NCI-H1436 (cell line): ENCODE measurements around the gene CFAP100.

Experiments
- DNase-seq: peaks from one replicate; lab custom pipeline; 2025; lab: John Stamatoyannopoulos, UW

The CFAP100 gene

GRCh38 chr3:126394179-126394976 lies at the start of gene CFAP100:
CFAP100 (plus strand) TSS chr3:126394909; CDS start chr3:126396001, 1,092 bp downstream.
- peak; percentile 66 for DNase-seq

DNA sequence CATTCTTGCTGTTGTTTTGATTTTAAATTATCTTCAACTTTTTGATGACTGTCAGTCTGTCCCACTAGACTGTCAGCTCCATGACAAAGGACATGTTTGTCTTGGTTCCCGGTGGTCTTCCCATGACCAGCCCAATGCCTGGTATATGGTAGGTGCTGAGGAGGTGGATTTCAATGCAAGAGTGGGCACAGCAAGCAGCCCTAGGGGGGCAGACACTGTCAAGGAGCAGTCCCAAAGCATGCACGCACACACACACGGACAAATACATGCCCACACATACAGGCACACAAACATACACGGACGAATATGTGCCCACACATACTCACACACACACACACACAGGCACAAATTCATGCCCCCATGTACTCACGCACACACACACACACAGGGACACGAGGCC lies 49.5 kb upstream of the CFAP100 start:
- DNase-seq = no peak

DNA sequence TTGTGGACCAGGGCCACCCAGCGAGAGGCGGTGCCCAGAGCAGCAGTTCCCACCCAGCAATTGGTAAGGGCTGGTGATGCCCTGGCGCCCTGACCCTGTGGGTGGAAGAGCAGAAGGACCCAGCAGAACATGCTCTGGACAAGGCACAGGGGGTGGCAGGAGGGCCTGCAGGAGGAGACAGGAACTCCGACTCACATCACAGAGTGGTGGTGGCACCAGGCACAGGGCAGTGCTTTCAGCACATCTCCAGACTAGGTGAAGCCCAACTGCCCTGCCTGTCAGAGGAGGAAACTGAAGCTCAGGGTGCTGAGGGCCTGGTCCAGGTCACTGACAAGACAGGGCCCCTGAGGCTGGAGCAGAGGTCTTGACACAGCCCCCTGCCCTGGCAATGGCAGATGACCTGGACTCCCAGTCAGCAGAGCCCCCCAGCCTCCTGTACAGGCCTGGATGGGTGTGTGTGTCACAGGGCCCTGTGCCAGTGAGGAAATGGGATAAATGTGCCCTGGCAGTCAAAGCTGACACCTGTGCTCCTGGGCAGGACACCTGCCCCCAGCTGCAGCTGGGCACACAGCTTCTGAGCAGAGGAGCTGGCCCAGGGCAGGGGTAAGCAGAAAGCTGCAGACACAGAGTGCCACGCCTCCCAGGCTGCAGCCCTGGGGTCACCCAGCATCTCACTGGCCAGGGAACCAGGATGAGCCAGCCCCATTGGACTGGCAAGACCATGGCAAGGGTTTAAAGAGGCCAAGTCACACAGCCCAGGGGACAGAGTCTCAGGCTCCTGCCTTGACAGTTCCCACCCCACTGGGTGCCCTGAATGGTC lies 48.9 kb upstream of the CFAP100 start:
- no peak for DNase-seq

DNA sequence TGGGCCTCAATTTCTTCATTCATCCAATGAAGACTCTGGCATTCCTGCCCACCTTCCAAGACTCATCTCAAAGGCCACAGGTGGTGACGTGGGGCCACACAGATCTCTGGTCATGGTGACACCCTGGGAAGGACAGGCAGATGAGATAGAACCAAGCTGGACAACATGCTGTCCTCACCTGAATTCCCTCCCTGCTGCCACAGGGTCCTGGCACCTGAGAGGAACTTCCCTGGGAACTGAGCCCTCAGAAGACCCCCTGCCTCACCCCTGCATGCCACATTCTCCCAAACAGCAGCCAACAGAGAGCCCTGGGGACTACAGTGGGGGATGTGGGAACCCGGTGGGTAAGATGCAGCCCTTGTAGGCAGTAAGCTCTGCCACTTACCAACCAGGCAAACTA lies 48.2 kb upstream of the CFAP100 start:
- DNase-seq = no peak

GRCh38 chr3:126347543-126348161 lies 47.1 kb upstream of the CFAP100 start:
- DNase-seq = no peak

DNA sequence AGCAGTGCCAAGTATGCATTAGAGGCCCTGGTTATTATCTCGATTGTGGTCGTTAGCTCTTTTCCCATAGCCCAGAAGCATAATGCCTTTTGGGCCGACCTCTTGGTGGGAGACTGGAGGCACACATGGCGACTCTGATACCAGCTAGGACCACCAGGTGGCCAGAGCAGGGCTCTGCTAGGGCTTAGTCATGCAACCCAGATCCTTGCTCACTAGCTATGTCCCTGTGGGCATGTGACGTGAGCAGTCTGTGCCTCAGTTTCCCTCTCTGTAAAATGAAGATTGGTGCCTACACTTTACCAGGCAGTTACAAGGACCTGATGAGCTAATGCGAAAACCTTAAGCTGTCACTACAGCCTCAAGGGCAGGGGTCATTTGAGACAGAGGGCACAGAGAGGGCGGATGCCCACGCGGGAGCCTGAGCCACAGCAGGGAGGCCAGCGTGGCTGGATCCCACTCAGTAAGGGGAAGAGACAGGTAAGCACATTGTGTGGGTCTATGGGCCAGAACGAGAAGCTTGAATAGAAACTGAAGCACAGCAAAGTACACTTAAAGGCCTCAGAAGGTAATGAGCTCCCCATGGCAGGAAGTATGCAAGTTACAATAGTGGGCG lies 46.3 kb upstream of the CFAP100 start:
- DNase-seq = no peak

- DNase-seq = no peak
Observed at GRCh38 chr3:126349071-126349470, 45.6 kb upstream of the CFAP100 start.

DNA sequence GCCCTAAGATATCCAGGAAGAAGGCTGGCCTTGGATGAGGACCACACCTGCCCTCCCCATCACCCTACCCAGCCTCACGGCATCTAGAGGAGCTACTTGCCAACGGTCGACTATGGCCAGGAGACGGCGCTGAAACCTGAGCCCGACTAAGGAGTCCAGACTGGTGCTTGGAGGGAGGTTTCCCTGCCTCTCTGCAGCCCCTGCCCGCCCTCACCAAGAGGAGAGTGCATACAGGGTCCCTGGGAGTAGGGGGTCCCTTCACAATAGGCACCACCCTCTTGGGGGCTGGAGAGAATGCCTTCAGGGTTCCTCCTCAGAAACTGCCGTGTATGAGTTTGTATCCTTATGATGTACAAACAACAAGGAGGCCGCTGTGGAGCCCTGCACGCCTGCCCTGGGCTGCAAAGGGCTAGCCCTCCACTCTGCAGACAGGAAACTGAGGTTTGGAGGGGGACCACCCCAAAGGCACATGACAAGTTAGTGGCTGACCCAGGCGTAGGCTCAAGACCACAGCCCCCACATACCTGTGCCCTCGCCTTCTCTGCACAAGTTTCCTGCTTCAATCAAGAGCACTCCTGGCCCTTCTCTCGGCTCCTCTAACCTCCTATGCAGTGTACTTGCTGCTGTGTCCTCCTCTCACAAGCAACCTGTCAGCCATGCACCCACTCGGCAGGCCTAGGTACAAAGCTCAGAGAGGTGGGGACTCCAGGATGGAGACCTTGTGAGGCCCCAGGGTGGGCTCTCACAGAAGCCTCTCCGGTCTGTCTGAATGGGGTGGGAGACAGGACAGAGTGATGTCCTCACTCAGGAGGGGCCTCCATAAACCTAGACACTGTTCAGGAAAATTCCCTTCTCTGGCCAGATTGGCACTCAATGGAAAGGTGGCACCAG lies 44.9 kb upstream of the CFAP100 start:
- no peak for DNase-seq

DNA sequence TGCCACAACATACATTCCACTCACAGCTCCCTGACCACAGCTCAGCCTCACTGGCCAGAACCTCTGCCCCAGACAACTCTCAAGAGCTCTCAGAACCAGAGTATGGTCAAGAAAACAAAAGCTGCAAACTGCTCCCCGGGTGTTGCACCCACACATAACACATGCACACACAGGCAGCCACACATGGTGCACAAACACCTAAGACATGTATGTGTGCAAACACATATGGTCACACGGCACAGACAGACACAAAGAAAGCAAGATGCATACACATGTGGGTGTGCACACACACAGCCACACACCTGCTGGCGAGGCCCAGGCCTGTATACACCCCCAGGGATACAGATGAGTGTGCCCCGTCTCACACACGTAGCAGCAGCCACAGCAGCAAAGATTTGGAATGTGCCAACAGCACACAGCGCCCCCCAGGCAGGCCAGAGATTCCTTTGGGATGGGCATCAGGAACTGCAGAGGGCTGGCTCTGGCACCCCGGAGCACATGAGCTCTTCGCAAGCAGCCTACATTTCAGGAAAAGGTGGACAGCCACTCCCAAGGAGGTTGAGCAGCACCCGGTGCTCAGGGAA lies 44.1 kb upstream of the CFAP100 start:
- no peak for DNase-seq

DNA sequence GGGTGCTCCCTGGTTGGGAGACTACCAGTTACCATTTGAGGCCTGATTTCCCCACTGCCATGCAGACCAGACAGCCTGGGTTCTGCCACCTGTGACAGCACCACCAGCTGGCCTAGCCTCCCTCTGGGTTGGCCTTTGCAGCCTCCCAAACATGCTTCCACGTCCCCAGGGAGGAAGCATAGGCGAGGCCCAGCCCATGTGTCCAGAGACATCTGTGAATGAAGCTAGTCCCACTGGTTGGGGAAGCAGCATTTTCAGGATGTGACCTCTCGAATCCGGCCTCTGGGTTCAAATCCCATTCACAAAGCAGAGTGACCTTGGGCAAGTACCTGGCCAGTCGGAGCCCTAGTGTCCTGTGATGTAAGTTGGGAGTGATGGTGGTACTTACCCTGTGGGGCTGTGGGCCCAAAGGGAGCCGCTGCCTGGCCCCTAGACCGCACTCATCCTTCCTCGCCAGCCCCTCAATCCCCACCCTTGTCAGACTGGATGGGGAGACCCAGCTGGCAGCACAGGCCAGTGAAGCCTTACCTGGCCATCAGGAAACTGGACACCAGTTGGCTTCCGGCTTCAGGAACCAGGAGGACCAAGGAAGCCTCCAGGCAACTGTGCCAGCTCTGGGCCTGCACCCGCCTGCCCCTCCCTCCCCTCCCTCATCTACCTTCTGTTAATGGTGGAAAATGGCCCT lies 43.5 kb upstream of the CFAP100 start:
- no peak for DNase-seq

DNA sequence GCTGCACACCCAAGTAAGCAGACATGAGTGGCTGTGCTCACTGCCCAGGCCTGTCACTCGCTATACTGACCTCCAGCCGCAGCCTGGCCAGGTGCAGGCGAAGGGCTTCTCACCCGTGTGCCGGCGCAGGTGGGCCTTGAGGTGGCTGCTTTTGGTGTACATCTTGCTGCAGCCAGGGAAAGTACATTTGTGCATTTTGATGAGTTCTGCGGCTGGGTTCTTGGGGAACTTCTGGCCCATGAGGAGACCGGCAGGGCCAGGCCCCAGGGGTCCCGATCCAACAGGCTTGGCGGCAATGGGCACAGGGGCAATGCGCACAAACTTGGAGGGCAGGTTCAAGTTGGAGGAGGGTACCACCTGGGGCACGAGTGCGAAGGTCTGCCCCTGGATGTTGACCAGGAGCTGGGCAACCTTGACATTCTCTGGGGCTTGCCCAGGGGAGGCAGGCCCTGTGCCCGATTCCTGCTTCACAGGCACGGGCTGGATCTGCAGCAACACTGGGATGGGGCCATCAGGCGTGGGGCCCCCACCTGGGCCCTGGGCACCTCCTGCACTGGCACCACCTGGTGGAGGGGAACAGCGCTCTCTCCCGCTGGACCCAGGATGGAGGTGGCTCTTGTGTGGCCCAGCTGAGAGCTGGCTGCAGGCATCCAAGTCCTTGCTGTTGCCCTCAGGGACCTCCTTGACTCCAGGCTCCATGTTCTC lies 42.8 kb upstream of the CFAP100 start:
- DNase-seq = no peak

- no peak for DNase-seq
Observed at GRCh38 chr3:126352476-126353454, 41.9 kb upstream of the CFAP100 start.

- no peak for DNase-seq
Observed at GRCh38 chr3:126353694-126354321, 40.9 kb upstream of the CFAP100 start.

- DNase-seq = no peak
Observed at GRCh38 chr3:126354776-126355175, 39.9 kb upstream of the CFAP100 start.

DNA sequence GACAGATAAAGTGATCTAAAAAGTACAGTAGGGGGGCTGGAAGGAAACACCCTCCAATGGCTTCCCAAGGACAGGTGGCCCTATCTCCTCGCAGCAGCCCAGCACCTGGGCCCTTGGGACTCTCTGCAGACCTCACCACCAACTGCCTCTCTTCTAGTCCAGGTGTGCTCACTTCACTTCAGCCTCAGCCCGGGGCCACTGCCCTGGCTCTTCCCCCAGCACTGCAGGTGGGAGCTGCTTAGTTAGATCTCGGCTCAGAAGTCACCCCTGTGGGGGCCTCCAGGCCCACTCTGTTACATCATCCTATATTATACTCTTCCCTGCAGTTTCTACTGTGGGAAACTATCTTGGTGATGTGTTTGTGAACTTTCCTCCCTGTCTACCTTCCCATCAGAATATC lies 39.5 kb upstream of the CFAP100 start:
- DNase-seq = no peak

DNA sequence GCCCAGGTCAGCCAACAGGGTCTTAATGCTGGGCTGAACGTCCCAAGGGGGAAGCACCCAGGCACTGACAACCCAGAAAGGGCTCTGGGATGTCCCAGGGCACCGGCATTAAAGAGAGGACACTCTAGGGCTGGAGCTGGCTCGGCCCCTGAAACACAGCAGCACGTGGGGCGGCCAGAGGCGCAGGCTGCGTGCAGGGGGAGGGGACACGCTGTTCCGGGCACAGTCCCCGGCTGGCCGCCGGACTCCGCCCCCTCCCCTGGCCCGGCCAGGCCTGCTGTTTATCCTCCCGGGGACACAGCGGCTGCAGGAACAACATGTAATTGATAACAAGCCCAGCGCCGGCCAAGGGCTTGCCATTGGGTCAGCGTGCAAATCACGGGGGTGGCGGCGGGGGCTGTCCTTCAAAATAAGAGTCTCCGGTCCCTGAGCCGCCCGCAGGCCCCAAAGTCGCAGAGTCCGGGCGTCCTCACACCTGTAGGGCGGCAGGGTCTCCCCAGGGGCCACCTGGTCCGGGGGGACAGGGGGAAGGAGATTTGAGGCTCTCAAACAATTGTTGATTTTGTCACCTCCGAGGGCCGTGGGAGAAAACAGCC lies 38.8 kb upstream of the CFAP100 start:
- DNase-seq = no peak

GRCh38 chr3:126356373-126357264 lies 38.1 kb upstream of the CFAP100 start:
- no peak for DNase-seq
